HEK293T (cell line): Measurements from ENCODE around the gene CCDC97.
"Not testable (repeated sequence)": the region's sequence is repeated elsewhere in the genome, so short reads cannot be mapped to it uniquely, and the experiment has no call there.

ENCODE experiments used
- CTCF ChIA-PET: fragments of 350-600 bp; formaldehyde crosslinking; extraction: SDS; loops from one replicate; lab custom pipeline; 2021; ENCODE audit warnings: antibody characterized with exemption, inconsistent platforms; lab: Yijun Ruan, JAX
- POLR2A ChIA-PET: fragments of 350-600 bp; formaldehyde crosslinking; extraction: SDS; loops from one replicate; lab custom pipeline; 2020; ENCODE audit warnings: antibody characterized with exemption, inconsistent platforms; lab: Yijun Ruan, JAX
- DNase-seq: peaks from one replicate; pipeline ENCODE4 v3.0.0; 2012; ENCODE audit warnings: mixed read lengths; ENCODE audit errors: extremely low spot score
- ARNT ChIP-seq: fragments of 450-650 bp; IDR thresholded peaks from 2 replicates; pipeline ENCODE4 v1.6.1; 2017; ENCODE audit warnings: mild to moderate bottlenecking
- BHLHE40 ChIP-seq: fragments of 450-650 bp; IDR thresholded peaks from 2 replicates; pipeline ENCODE4 v1.6.1; 2016; ENCODE audit warnings: mild to moderate bottlenecking, moderate library complexity, borderline replicate concordance
- CTBP1 ChIP-seq: fragments of 450-650 bp; IDR thresholded peaks from 2 replicates; pipeline ENCODE4 v1.6.1; 2016; ENCODE audit warnings: borderline replicate concordance
- ELF4 ChIP-seq: fragments of 450-650 bp; IDR thresholded peaks from 2 replicates; pipeline ENCODE4 v1.6.1; 2017; ENCODE audit warnings: antibody characterized with exemption
- FOXA1 ChIP-seq: fragments of 450-650 bp; IDR thresholded peaks from 2 replicates; pipeline ENCODE4 v1.6.1; 2016; ENCODE audit warnings: mild to moderate bottlenecking
- FOXK2 ChIP-seq: fragments of 450-650 bp; IDR thresholded peaks from 2 replicates; pipeline ENCODE4 v1.6.1; 2016; ENCODE audit warnings: mild to moderate bottlenecking
- FOXM1 ChIP-seq: fragments of 450-650 bp; IDR thresholded peaks from 2 replicates; pipeline ENCODE4 v1.6.1; 2017; ENCODE audit warnings: mild to moderate bottlenecking, borderline replicate concordance
- HDGF ChIP-seq: fragments of 450-650 bp; IDR thresholded peaks from 2 replicates; pipeline ENCODE4 v1.6.1; 2017; ENCODE audit warnings: antibody characterized with exemption, borderline replicate concordance
- L3MBTL2 ChIP-seq: fragments of 450-650 bp; conservative IDR thresholded peaks from 2 replicates; pipeline ENCODE4 v1.6.1; 2016; ENCODE audit warnings: mild to moderate bottlenecking
- LEF1 ChIP-seq: fragments of 450-650 bp; IDR thresholded peaks from 2 replicates; pipeline ENCODE4 v1.6.1; 2017; ENCODE audit warnings: mild to moderate bottlenecking, borderline replicate concordance
- NFRKB ChIP-seq: fragments of 450-650 bp; IDR thresholded peaks from 2 replicates; pipeline ENCODE4 v1.6.1; 2016; ENCODE audit warnings: mild to moderate bottlenecking, moderate library complexity
- SP1 ChIP-seq: fragments of 450-650 bp; IDR thresholded peaks from 2 replicates; pipeline ENCODE4 v1.6.1; 2017
- SUZ12 ChIP-seq: fragments of 450-650 bp; IDR thresholded peaks from 2 replicates; pipeline ENCODE4 v1.6.1; 2016; ENCODE audit warnings: mild to moderate bottlenecking
- TARDBP ChIP-seq: fragments of 450-650 bp; IDR thresholded peaks from 2 replicates; pipeline ENCODE4 v1.6.1; 2016
- ZNF384 ChIP-seq: fragments of 450-650 bp; IDR thresholded peaks from 2 replicates; pipeline ENCODE4 v1.6.1; 2016
- TF ChIP-seq, protein P1 (sequence below): fragments of 450-650 bp; IDR thresholded peaks from 2 replicates; pipeline ENCODE4 v1.6.1; 2016

CCDC97 gene

GRCh38 chr19:41366089-41366488, 56.1 kb downstream of the CCDC97 start:
- TF ChIP-seq HDGF (no peak), TARDBP (no peak), NFRKB (no peak), FOXK2 (no peak), SP1 (no peak), FOXA1 (no peak)
- CTCF ChIA-PET = interaction anchor here (0.6 kb wide), 1 partner anchor 633 kb away, joined by 4 read pairs; no protein-coding TSS in a partner anchor
- POLR2A ChIA-PET = interaction anchor here (3.6 kb wide), 1 partner anchor 73 kb away, joined by 19 read pairs; the partner anchor contains the start of gene DMAC2
- DNase-seq = no peak

DNA sequence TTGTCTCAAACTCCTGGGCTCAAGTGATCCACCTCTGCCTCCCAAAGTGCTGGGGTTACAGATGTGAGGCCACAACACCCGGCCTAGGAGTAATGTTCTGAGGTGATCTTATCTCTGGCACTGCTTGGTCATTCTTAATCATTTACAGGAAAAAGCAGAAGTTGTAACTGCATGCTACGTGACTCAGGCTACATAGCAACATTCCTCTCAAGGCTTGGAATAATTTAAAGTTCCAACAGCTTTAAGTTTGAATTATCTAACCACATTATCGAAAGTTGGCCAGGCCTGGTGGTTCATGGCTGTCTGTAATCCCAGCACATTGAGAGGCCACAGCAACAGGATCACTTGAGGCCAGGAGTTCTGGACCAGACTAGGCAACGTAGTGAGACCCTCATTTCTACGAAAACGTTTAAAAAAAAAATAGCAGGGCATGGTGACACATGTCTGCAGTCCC, 57.9 kb downstream of the CCDC97 start:
- ChIA-PET POLR2A (interaction anchor here (1.0 kb wide), 1 partner anchor 12 kb away, joined by 3 read pairs; no protein-coding TSS in a partner anchor), CTCF (no interaction called here)
- no peak for DNase-seq
- TF ChIP-seq FOXK2 (no peak), L3MBTL2 (no peak), HDGF (no peak), ARNT (no peak), LEF1 (no peak), SP1 (no peak), FOXM1 (no peak), FOXA1 (no peak), TARDBP (no peak), ZNF384 (no peak), NFRKB (no peak), SUZ12 (no peak)
- TF ChIP-seq, protein P1, sequence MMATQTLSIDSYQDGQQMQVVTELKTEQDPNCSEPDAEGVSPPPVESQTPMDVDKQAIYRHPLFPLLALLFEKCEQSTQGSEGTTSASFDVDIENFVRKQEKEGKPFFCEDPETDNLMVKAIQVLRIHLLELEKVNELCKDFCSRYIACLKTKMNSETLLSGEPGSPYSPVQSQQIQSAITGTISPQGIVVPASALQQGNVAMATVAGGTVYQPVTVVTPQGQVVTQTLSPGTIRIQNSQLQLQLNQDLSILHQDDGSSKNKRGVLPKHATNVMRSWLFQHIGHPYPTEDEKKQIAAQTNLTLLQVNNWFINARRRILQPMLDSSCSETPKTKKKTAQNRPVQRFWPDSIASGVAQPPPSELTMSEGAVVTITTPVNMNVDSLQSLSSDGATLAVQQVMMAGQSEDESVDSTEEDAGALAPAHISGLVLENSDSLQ = no peak

DNA sequence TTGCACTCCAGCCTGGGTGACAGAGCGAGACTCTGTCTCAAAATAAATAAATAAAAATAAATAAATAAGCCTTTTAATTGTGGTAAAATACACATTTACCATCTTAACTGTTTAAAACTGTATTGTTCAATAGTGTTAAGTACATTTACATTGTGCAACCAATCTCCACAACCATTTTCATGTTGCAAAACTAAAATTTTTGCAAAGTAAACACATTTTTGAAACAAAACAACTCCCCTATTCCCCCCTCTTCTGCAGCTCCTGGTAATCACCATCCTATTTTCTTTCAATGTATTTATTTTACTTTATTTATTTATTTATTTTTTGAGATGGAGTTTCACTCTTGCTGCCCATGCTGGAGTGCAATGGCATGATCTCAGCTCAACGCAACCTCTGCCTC, 59.8 kb downstream of the CCDC97 start:
- POLR2A ChIA-PET = interaction anchor here (0.7 kb wide), 1 partner anchor 70 kb away, joined by 3 read pairs; the partner anchor contains the start of gene DMAC2
- CTCF ChIA-PET = no interaction called here

GRCh38 chr19:41371119-41371518, 61.1 kb downstream of the CCDC97 start:
- CTCF ChIA-PET, POLR2A ChIA-PET, DNase-seq: not testable (repeated sequence)

More for the DNA sequence above, 59.8 kb downstream of the CCDC97 start:
- no peak for DNase-seq
- TF ChIP-seq SP1 (no peak), ARNT (no peak), TARDBP (no peak), LEF1 (no peak), FOXM1 (no peak), HDGF (no peak), BHLHE40 (no peak), ELF4 (no peak), SUZ12 (no peak), NFRKB (no peak), FOXA1 (no peak)

GRCh38 chr19:41371541-41371940, 61.6 kb downstream of the CCDC97 start:
- POLR2A ChIA-PET = no interaction called here
- DNase-seq = no peak
- TF ChIP-seq HDGF (no peak), CTBP1 (no peak), TARDBP (no peak), ARNT (no peak), L3MBTL2 (no peak), BHLHE40 (no peak), SP1 (no peak), LEF1 (no peak), NFRKB (no peak)
- CTCF ChIA-PET = no interaction called here

DNA sequence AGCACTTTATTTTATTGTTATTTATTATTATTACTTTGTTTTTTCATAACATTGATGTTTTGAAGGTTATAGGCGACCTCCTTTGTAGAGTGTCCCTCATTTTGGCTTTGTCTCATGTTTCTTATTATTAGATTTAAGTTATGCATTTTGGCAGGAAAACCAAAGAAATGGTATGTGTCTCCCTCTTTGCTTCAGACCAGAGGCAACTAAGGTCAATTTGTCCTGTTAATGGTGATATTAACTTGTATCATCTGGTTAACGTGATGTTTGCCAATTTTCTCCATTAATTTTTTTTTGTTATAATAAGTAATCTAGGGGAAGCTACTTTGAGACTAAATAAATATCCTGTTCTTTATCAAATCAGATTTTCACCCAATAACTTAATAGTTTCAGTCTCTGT, 62.5 kb downstream of the CCDC97 start:
- no peak for DNase-seq
- TF ChIP-seq BHLHE40 = no peak
- TF ChIP-seq ARNT = no peak
- TF ChIP-seq SUZ12 = no peak
- TF ChIP-seq ELF4 = no peak
- TF ChIP-seq, protein P1 = no peak
- POLR2A ChIA-PET = interaction anchor here (1.1 kb wide), 1 partner anchor 9 kb away, joined by 3 read pairs; no protein-coding TSS in a partner anchor
- CTCF ChIA-PET = interaction anchor here (0.6 kb wide), 1 partner anchor 64 kb away, joined by 3 read pairs; no protein-coding TSS in a partner anchor

- ChIA-PET CTCF (no interaction called here), POLR2A (no interaction called here)
- no peak for DNase-seq
- TF ChIP-seq ELF4 = no peak
These were observed 64.0 kb downstream of the CCDC97 start for GRCh38 chr19:41373993-41374392.
